Psoas muscle (tissue), 8 donors: ENCODE results near the gene ALG12. TPM values are rescaled to one million over a fixed set of nuclear protein-coding genes. Genes with fewer than 3 reads are reported as not detected.

Source experiments
- ATAC-seq, 4 donors: fragments of 200-7000 bp; cut with Tn5 transposase; one replicate each; pipeline ENCODE4 v1.9.1; 2020; ENCODE audit warnings: moderate library complexity in 3 of 4, mild to moderate bottlenecking in 2 of 4
- DNase-seq, 2 donors: peaks; one replicate each; pipeline ENCODE4 v3.0.0-alpha.2; 2020
- H3K27ac ChIP-seq: fragments of 200-600 bp; one replicate; pipeline ENCODE4 v1.8.0; 2022
- H3K27me3 ChIP-seq, 3 donors: fragments of 200-600 bp in 1 of 3; one replicate each; pipeline versions ENCODE4 v1.6.1 to v1.8.0; 2013 to 2022; ENCODE audit warnings: low read length in 2 of 3, mild to moderate bottlenecking in 2 of 3, moderate library complexity in 1 of 3; ENCODE audit not compliant: insufficient read depth in 3 of 3
- H3K36me3 ChIP-seq, 2 donors: fragments of 200-600 bp in 1 of 2; one replicate each; pipeline versions ENCODE4 v1.6.1 to v1.8.0; 2013 to 2022; ENCODE audit warnings: low read depth in 1 of 2, mild to moderate bottlenecking in 1 of 2, moderate library complexity in 1 of 2; ENCODE audit not compliant: insufficient read depth in 1 of 2
- H3K4me1 ChIP-seq: fragments of 200-600 bp; one replicate; pipeline ENCODE4 v1.8.0; 2022
- H3K4me3 ChIP-seq: fragments of 200-600 bp; one replicate; pipeline ENCODE4 v1.8.0; 2022; ENCODE audit warnings: mild to moderate bottlenecking
- H3K9me3 ChIP-seq: fragments of 200-600 bp; one replicate; pipeline ENCODE4 v1.8.0; 2022
- CTCF ChIP-seq: fragments of 200-600 bp; IDR thresholded peaks from one replicate; pipeline ENCODE4 v1.8.0; 2022; ENCODE audit warnings: antibody characterized with exemption
- WGBS, 3 donors: extraction: QIAGEN DNeasy Blood & Tissue Kit; methylation state at CpG; one replicate each; pipeline versions ENCODE4 v1.1.6 to v1.1.7; 2013; 5-methylcytosine and 5-hydroxymethylcytosine counted together
- intact Hi-C, 2 donors: fragments of 100-400 bp; cut with DNase I; formaldehyde crosslinking; loops; one replicate each; pipeline versions ENCODE4 v1.11.0 to v1.14.2; 2022
- polyA plus RNA-seq, 3 donors: library from polyadenylated mRNA; stranded (reverse); fragments of 200-250 nt; gene quantifications; one replicate each; pipeline ENCODE4 v1.2.3, GENCODE V29; 2013
- total RNA-seq, 4 donors: library from RNA; stranded (reverse); fragmentation: NEBNext Ultra II Directional in 2 of 4; extraction: Animal tissue kit (Norgen Biotek cat#: 25700) in 2 of 4; gene quantifications; one replicate each; pipeline versions ENCODE4 v1.2.1 to v1.2.4, GENCODE V29; 2021 to 2023
- donor health status: healthy with polysubstance abuse.
- donor health status: DM: no; HTN: no; CAD: no; lungs with moderate emphysema.
- donor health status: Bipolar disorder and iron deficiency.
- donor health status: healthy.
- donor health status: DM: yes; HTN: yes; CAD: no.
- donor health status: DM: no; HTN: no; CAD: no.
- donor health status: DM: no; HTN: no; CAD: no.
- donor health status: DM: yes; HTN: yes; CAD: no.

Gene ALG12
- total and polyA plus RNA-seq, 7 donors, result 6.5 to 11.0 (median 8.2) TPM

GRCh38 chr22:49962751-49963646 lies 44.8 kb upstream of the ALG12 start:
- peak; percentile 50 to 74 for DNase-seq
- no peaks in the 10 kb centered on the region for H3K27me3 ChIP-seq
- ATAC-seq, result peak in 2 of 4 donors; percentile 0 to 11
- H3K9me3 ChIP-seq, result no peaks in the 10 kb centered on the region
- intact Hi-C loops, result no loop called here
- WGBS, 3 donors, result 57 to 64% (median 57%) methylated on average over 63 of the region's 63 CpGs
- H3K4me1 ChIP-seq, result peaks cover 60% of the 10 kb centered on the region
- H3K36me3 ChIP-seq, result peaks cover 9 to 23% of the 10 kb centered on the region in 2 donors
- TF ChIP-seq CTCF, result no peak
- peak overlapping the region; percentile 86 for H3K4me3 ChIP-seq
- H3K27ac ChIP-seq, result peak overlapping the region; percentile 97

GRCh38 chr22:49962012-49962750 lies 43.9 kb upstream of the ALG12 start:
- Histone ChIP-seq H3K36me3 (peaks cover 9 to 23% of the 10 kb centered on the region in 2 donors), H3K9me3 (no peaks in the 10 kb centered on the region), H3K4me1 (peaks cover 52% of the 10 kb centered on the region), H3K27ac (peak overlapping the region; percentile 97), H3K4me3 (peak overlapping the region; percentile 86), H3K27me3 (no peaks in the 10 kb centered on the region)
- DNase-seq, result peak; percentile 94 to 96
- TF ChIP-seq CTCF, result no peak
- ATAC-seq, result peak; percentile 65 to 78 (median 72)
- intact Hi-C loops, result no loop called here
- WGBS, 3 donors, result 3 to 7% (median 5%) methylated on average over 17 to 70 of the region's 70 CpGs

- intact Hi-C loops, result loop anchor here (2.0 kb wide), 2 partner anchors 25 to 27 kb away; no protein-coding TSS in a partner anchor
- 2 to 7% (median 5%) methylated on average over 49 of the region's 49 CpGs for WGBS, 3 donors
- no peak for ATAC-seq
- Histone ChIP-seq H3K4me3 (peak overlapping the region; percentile 86), H3K36me3 (peaks cover 9 to 23% of the 10 kb centered on the region in 2 donors), H3K27ac (peak overlapping the region; percentile 97), H3K9me3 (no peaks in the 10 kb centered on the region), H3K4me1 (peaks cover 46% of the 10 kb centered on the region), H3K27me3 (no peaks in the 10 kb centered on the region)
- TF ChIP-seq CTCF, result no peak
- peak in 1 of 2 donors; percentile 64 for DNase-seq
These were observed 43.4 kb upstream of the ALG12 start for GRCh38 chr22:49961601-49962011.

DNA sequence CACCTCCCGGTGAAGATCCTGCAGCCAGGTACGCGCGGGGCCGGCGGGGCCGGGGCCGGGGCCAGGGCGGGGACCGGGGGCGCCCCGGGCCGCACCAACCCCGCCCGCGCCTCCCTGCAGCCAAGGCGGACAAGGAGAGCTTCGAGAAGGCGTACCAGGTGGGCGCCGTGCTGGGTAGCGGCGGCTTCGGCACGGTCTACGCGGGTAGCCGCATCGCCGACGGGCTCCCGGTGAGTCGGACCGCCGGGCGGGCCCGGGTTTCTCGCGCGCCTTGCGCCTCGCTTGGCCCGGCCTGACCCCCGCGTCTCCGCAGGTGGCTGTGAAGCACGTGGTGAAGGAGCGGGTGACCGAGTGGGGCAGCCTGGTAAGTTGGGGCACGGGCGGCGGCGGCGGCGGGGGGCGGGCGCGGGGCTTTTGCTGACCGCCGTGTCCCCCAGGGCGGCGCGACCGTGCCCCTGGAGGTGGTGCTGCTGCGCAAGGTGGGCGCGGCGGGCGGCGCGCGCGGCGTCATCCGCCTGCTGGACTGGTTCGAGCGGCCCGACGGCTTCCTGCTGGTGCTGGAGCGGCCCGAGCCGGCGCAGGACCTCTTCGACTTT lies 42.9 kb upstream of the ALG12 start:
- peak overlapping the region; percentile 97 for H3K27ac ChIP-seq
- 0 to 1% (median 1%) methylated on average over 47 to 84 of the region's 84 CpGs for WGBS, 3 donors
- intact Hi-C loops, result loop anchor here (2.0 kb wide), 2 partner anchors 24 to 26 kb away; no protein-coding TSS in a partner anchor
- peaks cover 41% of the 10 kb centered on the region for H3K4me1 ChIP-seq
- ATAC-seq, result no peak
- H3K9me3 ChIP-seq, result no peaks in the 10 kb centered on the region
- no peaks in the 10 kb centered on the region for H3K27me3 ChIP-seq
- TF ChIP-seq CTCF, result no peak
- peaks cover 9 to 23% of the 10 kb centered on the region in 2 donors for H3K36me3 ChIP-seq
- peak overlapping the region; percentile 86 for H3K4me3 ChIP-seq
- DNase-seq, result peak; percentile 55 to 76
